ENCODE results near the gene COX6A2. TPM values are rescaled to one million over a fixed set of nuclear protein-coding genes. Genes with fewer than 3 reads are reported as not detected.

Gene COX6A2
- not detected for total RNA-seq

DNA sequence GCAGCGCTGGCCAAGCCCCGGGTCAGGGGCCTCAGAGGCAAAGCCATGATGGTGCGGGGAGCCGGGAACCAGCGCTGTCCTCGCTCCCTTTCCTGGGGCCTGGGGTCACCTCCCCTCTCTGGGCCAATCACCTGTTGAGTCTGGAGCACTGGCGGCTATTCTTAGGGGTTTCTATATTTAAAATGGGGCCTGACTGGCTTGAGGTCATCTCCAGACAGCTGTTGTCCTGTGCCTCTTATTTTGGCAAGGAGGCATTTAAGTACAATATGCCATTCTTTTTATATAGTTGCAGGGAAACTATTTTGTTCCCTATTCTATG lies at the start of gene COX6A2:
Gene COX6A2 (minus strand): TSS at position 82 of the 319 bp plus-strand sequence. CDS start 35 bp downstream, at position 47.
- H3K9me3 ChIP-seq: no peaks in the 10 kb centered on the region
- no peaks in the 10 kb centered on the region for H3K27me3 ChIP-seq
- peak within 1 kb of the TSS in 1 of 4 donors; percentile 45 for H3K27ac ChIP-seq
- TF ChIP-seq EP300 (IDR thresholded peaks at IDR 0.05): no peak
- no peak for TF ChIP-seq CTCF (IDR thresholded peaks at IDR 0.05)
- no peak for TF ChIP-seq POLR2A (IDR thresholded peaks at IDR 0.05)
- peaks cover 0 to 11% (median 4%) of the 10 kb centered on the region in 4 donors for H3K4me1 ChIP-seq
- DNase-seq (ENCODE audit: low spot score in 2 of 2): no peak
- no peaks in the 10 kb centered on the region for H3K36me3 ChIP-seq
- H3K4me3 ChIP-seq: peak within 1 kb of the TSS; percentile 13 to 56 (median 27)
- WGBS, 2 donors: 46 to 57% methylated on average over 2 to 7 of the region's 7 CpGs

- DNase-seq (ENCODE audit: low spot score in 2 of 2): no peak
- H3K4me1 ChIP-seq: peaks cover 0 to 42% (median 0%) of the 10 kb centered on the region in 4 donors
- no peaks in the 10 kb centered on the region for H3K27me3 ChIP-seq
- WGBS, 2 donors: 71 to 76% methylated on average over 62 to 67 of the region's 67 CpGs
- H3K27ac ChIP-seq: peak overlapping the region in 3 of 4 donors; percentile 0 to 73 (median 18)
- H3K9me3 ChIP-seq: no peaks in the 10 kb centered on the region
- peaks cover 0 to 63% (median 4%) of the 10 kb centered on the region in 3 donors for H3K36me3 ChIP-seq
- peak overlapping the region in 2 of 4 donors; percentile 33 to 48 for H3K4me3 ChIP-seq
- TF ChIP-seq EP300 (IDR thresholded peaks at IDR 0.05): no peak
- TF ChIP-seq CTCF (IDR thresholded peaks at IDR 0.05): no peak
- no peak for TF ChIP-seq POLR2A (IDR thresholded peaks at IDR 0.05)
These were observed 49.4 kb upstream of the COX6A2 start for GRCh38 chr16:31477220-31478216.

DNA sequence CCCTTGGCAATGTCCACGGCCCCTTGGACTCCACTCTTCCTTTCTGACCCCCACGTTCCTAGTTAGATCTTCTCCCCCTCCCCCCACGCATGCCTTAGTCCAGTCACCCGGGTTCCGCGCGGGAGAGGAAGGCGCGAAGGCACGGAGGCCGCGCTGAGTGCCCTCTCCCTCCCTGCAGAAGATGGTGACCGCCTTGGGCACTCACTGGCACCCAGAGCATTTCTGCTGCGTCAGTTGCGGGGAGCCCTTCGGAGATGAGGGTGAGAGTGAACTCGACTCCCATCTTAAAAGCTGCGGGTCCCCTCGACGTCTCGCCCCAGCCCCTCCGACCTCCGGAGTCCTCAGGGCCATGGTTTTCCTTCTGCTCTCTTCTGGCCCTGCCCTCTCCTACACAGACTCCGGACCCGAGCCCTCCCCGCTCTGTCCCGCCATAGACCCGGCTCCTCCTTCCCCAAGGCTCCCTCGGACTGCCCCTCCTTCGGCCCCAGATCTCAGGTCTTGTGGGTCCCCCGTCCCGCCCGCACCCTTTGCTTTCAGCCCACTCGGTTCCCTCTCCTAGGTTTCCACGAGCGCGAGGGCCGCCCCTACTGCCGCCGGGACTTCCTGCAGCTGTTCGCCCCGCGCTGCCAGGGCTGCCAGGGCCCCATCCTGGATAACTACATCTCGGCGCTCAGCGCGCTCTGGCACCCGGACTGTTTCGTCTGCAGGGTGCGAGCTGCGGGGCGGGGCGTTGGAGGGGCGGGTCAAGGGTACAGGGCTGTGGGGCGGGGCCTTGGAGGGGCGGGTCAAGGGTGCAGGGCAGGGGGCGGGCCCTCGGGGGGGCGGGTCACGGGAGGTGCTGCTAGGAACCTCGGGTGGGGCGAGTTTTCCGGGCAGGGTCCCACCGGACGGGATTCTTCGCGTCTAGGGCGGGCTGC lies 48.4 kb upstream of the COX6A2 start:
- Histone ChIP-seq H3K4me3 (peak overlapping the region in 3 of 4 donors; percentile 1 to 48 (median 33)), H3K4me1 (peaks cover 0 to 49% (median 4%) of the 10 kb centered on the region in 4 donors), H3K9me3 (no peaks in the 10 kb centered on the region), H3K27ac (peak overlapping the region in 3 of 4 donors; percentile 0 to 73 (median 18)), H3K36me3 (peaks cover 0 to 63% (median 4%) of the 10 kb centered on the region in 3 donors), H3K27me3 (no peaks in the 10 kb centered on the region)
- WGBS, 2 donors: 69 to 70% methylated on average over 57 to 63 of the region's 68 CpGs
- no peak for TF ChIP-seq EP300 (IDR thresholded peaks at IDR 0.05)
- TF ChIP-seq CTCF (IDR thresholded peaks at IDR 0.05): no peak
- TF ChIP-seq POLR2A (IDR thresholded peaks at IDR 0.05): peak in 1 of 2 donors; percentile 23
- peak; percentile 51 to 58 for DNase-seq (ENCODE audit: low spot score in 2 of 2)

- no peak overlapping the region for H3K27ac ChIP-seq
- H3K27me3 ChIP-seq: no peaks in the 10 kb centered on the region
- H3K36me3 ChIP-seq: peaks cover 0 to 63% (median 4%) of the 10 kb centered on the region in 3 donors
- WGBS, 2 donors: 83 to 85% methylated on average over 21 to 25 of the region's 26 CpGs
- no peak for TF ChIP-seq CTCF (IDR thresholded peaks at IDR 0.05)
- no peak for TF ChIP-seq POLR2A (IDR thresholded peaks at IDR 0.05)
- TF ChIP-seq EP300 (IDR thresholded peaks at IDR 0.05): no peak
- H3K4me1 ChIP-seq: peaks cover 0 to 55% (median 10%) of the 10 kb centered on the region in 4 donors
- H3K9me3 ChIP-seq: no peaks in the 10 kb centered on the region
- peak overlapping the region in 1 of 4 donors; percentile 48 for H3K4me3 ChIP-seq
- DNase-seq (ENCODE audit: low spot score in 2 of 2): no peak
These were observed 47.8 kb upstream of the COX6A2 start for GRCh38 chr16:31475946-31476302.

Data from tibial nerve (tissue), 4 donors.